K562 (cell line): ENCODE data around the gene NDST3. TPM values are rescaled to one million over a fixed set of nuclear protein-coding genes. Genes with fewer than 3 reads are reported as not detected.

ENCODE experiments used
- ARID2 ChIP-seq: fragments of 450-650 bp; IDR thresholded peaks from 2 replicates; pipeline ENCODE4 v1.6.1; 2017; ENCODE audit warnings: antibody characterized with exemption, mild to moderate bottlenecking
- ATF6 ChIP-seq: sonication (generic); formaldehyde crosslinking; IDR thresholded peaks from 2 replicates; pipeline ENCODE4 v1.4.0; 2020; ENCODE audit warnings: mild to moderate bottlenecking, missing genetic modification reagents
- CBFA2T2 ChIP-seq: fragments of 450-650 bp; conservative IDR thresholded peaks from 2 replicates; pipeline ENCODE4 v1.6.1; 2017; ENCODE audit warnings: mild to moderate bottlenecking
- ETV6 ChIP-seq, 3 experiments: fragments of 150-350 bp in 1 of 3; sonication (generic) in 1 of 3; formaldehyde crosslinking in 1 of 3; IDR thresholded peaks; 2 replicates each; pipeline versions ENCODE4 v1.6.1 to v1.8.0; 2014 to 2022; ENCODE audit warnings: borderline replicate concordance in 2 of 3, low read depth in 2 of 3, antibody characterized with exemption in 1 of 3, low read length in 1 of 3, mild to moderate bottlenecking in 1 of 3, missing genetic modification reagents in 1 of 3
- FOXM1 ChIP-seq, 2 experiments: fragments of 450-650 bp in 1 of 2; sonication (generic) in 1 of 2; formaldehyde crosslinking in 1 of 2; IDR thresholded peaks; 2 replicates each; pipeline versions ENCODE4 v1.6.1 to v1.9.0; 2017 to 2022; ENCODE audit warnings: low read depth in 2 of 2, mild to moderate bottlenecking in 2 of 2, missing genetic modification reagents in 1 of 2, moderate library complexity in 1 of 2
- HBP1 ChIP-seq: fragments of 450-650 bp; formaldehyde crosslinking; IDR thresholded peaks from 2 replicates; pipeline ENCODE4 v1.4.0; 2022; ENCODE audit warnings: missing genetic modification characterization
- HMGXB4 ChIP-seq: sonication (generic); formaldehyde crosslinking; IDR thresholded peaks from 2 replicates; pipeline ENCODE4 v1.8.1; 2023; ENCODE audit warnings: mild to moderate bottlenecking, missing genetic modification reagents
- KLF10 ChIP-seq: fragments of 250-450 bp; sonication (Bioruptor Pico); IDR thresholded peaks from 2 replicates; pipeline ENCODE4 v1.6.1; 2021; ENCODE audit warnings: matching md5 sums
- MLX ChIP-seq, 2 experiments: fragments of 450-650 bp in 1 of 2; sonication (generic) in 1 of 2; formaldehyde crosslinking; conservative IDR thresholded peaks; 2 replicates each; pipeline versions ENCODE4 v1.4.0 to v1.8.1; 2020 to 2022; ENCODE audit warnings: mild to moderate bottlenecking in 1 of 2, missing genetic modification reagents in 1 of 2
- MYC ChIP-seq, 2 experiments: fragments of 250-450 bp in 1 of 2; sonication (Bioruptor Pico) in 1 of 2; IDR thresholded peaks; 2 replicates each; pipeline versions ENCODE4 v1.5.1 to v1.6.1; 2012 to 2021; ENCODE audit warnings: low read depth in 2 of 2, borderline replicate concordance in 1 of 2, improper control_type of control experiment in 1 of 2, low read length in 1 of 2, mild to moderate bottlenecking in 1 of 2, moderate library complexity in 1 of 2
- PTRF ChIP-seq: fragments of 450-650 bp; IDR thresholded peaks from 2 replicates; pipeline ENCODE4 v1.6.1; 2016; ENCODE audit warnings: mild to moderate bottlenecking, missing genetic modification characterization, missing compliant biosample characterization
- RHOXF2B ChIP-seq: fragments of 250-450 bp; sonication (Bioruptor Pico); conservative IDR thresholded peaks from 2 replicates; pipeline ENCODE4 v1.5.1; 2021
- SIRT6 ChIP-seq: IDR thresholded peaks from one replicate; pipeline ENCODE4 v1.6.1; 2012; ENCODE audit warnings: low read depth, mild to moderate bottlenecking, control low read depth, inconsistent platforms, low read length, moderate library complexity
- YY1 ChIP-seq, 3 experiments: IDR thresholded peaks; 2 replicates each; pipeline ENCODE4 v1.6.1; 2011; ENCODE audit warnings: low read length in 2 of 3, mild to moderate bottlenecking in 2 of 3, moderate library complexity in 2 of 3, borderline replicate concordance in 1 of 3, control low read depth in 1 of 3, low read depth in 1 of 3; ENCODE audit not compliant: insufficient read depth in 3 of 3, insufficient replicate concordance in 2 of 3, control insufficient read depth in 1 of 3, insufficient read length in 1 of 3; ENCODE audit errors: extremely low read depth in 1 of 3
- ZKSCAN3 ChIP-seq: fragments of 250-450 bp; sonication (Bioruptor Pico); IDR thresholded peaks from 2 replicates; pipeline ENCODE4 v1.4.0; 2020
- ZNF398 ChIP-seq: fragments of 250-450 bp; sonication (Bioruptor Pico); IDR thresholded peaks from 2 replicates; pipeline ENCODE4 v1.8.0; 2021; ENCODE audit warnings: moderate library complexity, mild to moderate bottlenecking, inconsistent platforms
- polyA plus RNA-seq, 8 experiments: library from polyadenylated mRNA; depleted of rRNA in 4 of 8; stranded (reverse) in 5 of 8; unstranded in 3 of 8; fragments of >200 nt; fragmentation: Nextera tagmentation in 2 of 8; fragmentation: Illumina TruSeq in 1 of 8; extraction: Ambion mirVana in 2 of 8; extraction: Trizol in 1 of 8; gene quantifications; 2 replicates each; pipeline versions ENCODE4 v1.2.1 to v1.2.3, GENCODE V29; 2011 to 2014; ENCODE audit warnings: inconsistent platforms in 1 of 8, missing spikeins in 1 of 8
- total RNA-seq, 7 experiments: library from RNA; depleted of rRNA in 6 of 7; stranded (reverse); fragments of >200 nt in 6 of 7; fragmentation: Illumina TruSeq in 2 of 7; extraction: Trizol in 2 of 7; gene quantifications; 2 replicates each; pipeline versions ENCODE4 v1.2.1 to v1.2.3, GENCODE V29; 2011 to 2021; ENCODE audit warnings: low replicate concordance in 1 of 7

NDST3 gene
- total and polyA plus RNA-seq, 9 of the 15 experiments (the other 6 are each of a cell fraction or from before 2014, with no cell fraction given) = not detected

- TF ChIP-seq ETV6 (IDR thresholded peaks at IDR 0.05; ENCODE audit: borderline replicate concordance in 1 of 2, low read depth in 2 of 2, low read length in 1 of 2) (no peak), ETV6 (CRISPR knock-in tag; IDR thresholded peaks at IDR 0.05; ENCODE audit: borderline replicate concordance) (no peak), YY1 (IDR thresholded peaks at IDR 0.05; ENCODE audit: borderline replicate concordance in 1 of 3, control insufficient read depth in 1 of 3, extremely low read depth in 1 of 3, insufficient read depth in 3 of 3, insufficient read length in 1 of 3, insufficient replicate concordance in 2 of 3, low read depth in 1 of 3, low read length in 2 of 3) (peak in 2 of 3 experiments; percentile 41 to 88), ARID2 (no peak), ATF6 (CRISPR knock-in tag) (0 out of 2 replicates have a peak, but pooled peaks have one; percentile 57), ZKSCAN3 (CRISPR knock-in tag) (no peak), HMGXB4 (CRISPR knock-in tag) (peak; percentile 86; the same call in 1 of the 2 replicates), SIRT6 (no peak), HBP1 (CRISPR knock-in tag) (peak; percentile 76), MLX (CRISPR knock-in tag; conservative IDR thresholded peaks at IDR 0.05) (no peak), KLF10 (CRISPR knock-in tag) (no peak), ZNF398 (CRISPR knock-in tag) (no peak), PTRF (tag) (no peak), FOXM1 (IDR thresholded peaks at IDR 0.05; ENCODE audit: low read depth) (no peak), FOXM1 (CRISPR knock-in tag; IDR thresholded peaks at IDR 0.05; ENCODE audit: low read depth) (0 out of 2 replicates have a peak, but pooled peaks have one; percentile 63), CBFA2T2 (0 out of 2 replicates have a peak, but pooled peaks have one; percentile 27), RHOXF2B (CRISPR knock-in tag) (no peak), MYC (IDR thresholded peaks at IDR 0.05; ENCODE audit: low read depth, low read length) (peak; percentile 90), MYC (CRISPR knock-in tag; IDR thresholded peaks at IDR 0.05; ENCODE audit: borderline replicate concordance, low read depth) (peak; percentile 97)
These were observed 244.4 kb downstream of the NDST3 start (continued) for GRCh38 chr4:118278473-118279274.
